ENCODE results near the gene PLAC9.

Gene PLAC9

DNA sequence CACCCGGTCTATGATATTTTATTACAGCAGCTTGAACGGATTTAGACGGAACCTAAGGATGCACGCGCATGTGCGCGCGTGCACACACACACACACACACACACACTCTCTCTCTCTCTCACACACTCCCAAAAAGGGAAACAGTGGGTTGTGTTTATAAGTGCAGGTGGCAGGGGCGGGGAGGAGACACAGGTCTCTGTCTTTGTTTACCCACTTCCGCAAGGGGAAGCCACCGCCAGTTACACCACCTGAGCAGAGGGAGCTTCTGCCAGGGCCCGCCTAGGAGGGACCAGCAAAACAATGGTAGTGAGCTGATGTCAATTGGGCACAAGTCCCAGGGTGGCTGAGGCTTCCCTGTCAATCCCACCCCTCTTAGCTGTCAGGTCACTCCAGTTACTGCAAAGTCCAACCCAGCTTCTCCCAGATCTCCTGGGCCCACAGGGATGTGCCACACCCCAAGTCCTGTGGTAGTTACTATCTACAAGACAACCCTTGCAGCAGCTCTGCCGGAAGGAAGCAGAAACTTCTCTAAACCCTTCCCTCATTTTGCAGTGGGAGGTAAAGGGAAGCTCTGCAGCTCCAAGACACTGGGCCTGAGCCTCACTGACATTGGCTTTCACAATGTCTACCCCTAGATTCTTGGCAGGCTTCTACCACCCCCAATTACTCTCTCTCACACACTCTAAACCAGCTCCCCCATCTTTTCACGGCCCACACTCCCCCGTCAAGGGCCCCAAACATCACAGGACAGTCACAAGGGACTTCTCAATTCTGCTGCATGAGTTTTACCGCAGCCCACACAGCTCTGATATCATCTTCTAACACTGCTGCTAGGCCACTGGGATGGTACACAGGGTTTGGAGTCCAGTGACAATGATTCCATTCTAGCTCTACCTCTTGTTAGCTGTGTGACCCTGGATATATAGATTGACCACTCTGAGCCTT, 55.2 kb downstream of the PLAC9 start:
- TF ChIP-seq EZH2 (optimal IDR thresholded peaks at IDR 0.05; ENCODE audit: low read depth, low read length) (no peak), CTCF (IDR thresholded peaks at IDR 0.05; ENCODE audit: low read length) (no peak), EZH2phosphoT487 (IDR thresholded peaks at IDR 0.05; ENCODE audit: low read length) (no peak)
- Histone ChIP-seq H3K9me3 (replicated peaks; ENCODE audit: insufficient read depth, low read length) (no peaks in the 10 kb centered on the region), H3K4me1 (ENCODE audit: low read length) (peaks cover 57% of the 10 kb centered on the region), H3F3A (ENCODE audit: insufficient read depth, low read length) (peaks cover 42% of the 10 kb centered on the region), H3K27me3 (replicated peaks; ENCODE audit: insufficient read depth, low read length) (no peaks in the 10 kb centered on the region), H3K27ac (ENCODE audit: low read length) (peak overlapping the region; percentile 91), H3K9ac (ENCODE audit: low read length) (peak overlapping the region; percentile 64), H3K79me2 (ENCODE audit: low read length) (peaks cover 96% of the 10 kb centered on the region), H4K20me1 (ENCODE audit: insufficient read depth, low read length) (0 out of 2 replicates have a peak, but pooled peaks cover 7% of the 10 kb centered on the region), H3K4me2 (ENCODE audit: low read depth, low read length) (peak overlapping the region; percentile 79), H3K4me3 (ENCODE audit: low read length) (peak overlapping the region; percentile 44), H2AFZ (ENCODE audit: low read length) (no peak overlapping the region), H3K36me3 (replicated peaks; ENCODE audit: insufficient read depth, low read length) (no peaks in the 10 kb centered on the region), H3K9me2 (replicated peaks; ENCODE audit: insufficient read depth, low read length) (no peaks in the 10 kb centered on the region)
- DNase-seq = peak; percentile 91

GRCh38 chr10:80188713-80189112, 56.2 kb downstream of the PLAC9 start:
- Histone ChIP-seq H3K9me2 (replicated peaks; ENCODE audit: insufficient read depth, low read length) (no peaks in the 10 kb centered on the region), H3K9me3 (replicated peaks; ENCODE audit: insufficient read depth, low read length) (no peaks in the 10 kb centered on the region), H3K27ac (ENCODE audit: low read length) (peak overlapping the region; percentile 91), H3K27me3 (replicated peaks; ENCODE audit: insufficient read depth, low read length) (no peaks in the 10 kb centered on the region), H4K20me1 (ENCODE audit: insufficient read depth, low read length) (0 out of 2 replicates have a peak, but pooled peaks cover under 1% of the 10 kb centered on the region), H3K36me3 (replicated peaks; ENCODE audit: insufficient read depth, low read length) (no peaks in the 10 kb centered on the region), H2AFZ (ENCODE audit: low read length) (no peak overlapping the region), H3K79me2 (ENCODE audit: low read length) (peaks cover 96% of the 10 kb centered on the region), H3K4me1 (ENCODE audit: low read length) (peaks cover 57% of the 10 kb centered on the region), H3F3A (ENCODE audit: insufficient read depth, low read length) (peaks cover 42% of the 10 kb centered on the region), H3K4me2 (ENCODE audit: low read depth, low read length) (peak overlapping the region; percentile 67), H3K9ac (ENCODE audit: low read length) (peak overlapping the region; percentile 33; the same call in 1 of the 2 replicates), H3K4me3 (ENCODE audit: low read length) (peak overlapping the region; percentile 33; the same call in 1 of the 2 replicates)
- no peak for TF ChIP-seq EZH2 (optimal IDR thresholded peaks at IDR 0.05; ENCODE audit: low read depth, low read length)
- no peak for TF ChIP-seq CTCF (IDR thresholded peaks at IDR 0.05; ENCODE audit: low read length)
- TF ChIP-seq EZH2phosphoT487 (IDR thresholded peaks at IDR 0.05; ENCODE audit: low read length) = no peak
- no peak for DNase-seq

DNA sequence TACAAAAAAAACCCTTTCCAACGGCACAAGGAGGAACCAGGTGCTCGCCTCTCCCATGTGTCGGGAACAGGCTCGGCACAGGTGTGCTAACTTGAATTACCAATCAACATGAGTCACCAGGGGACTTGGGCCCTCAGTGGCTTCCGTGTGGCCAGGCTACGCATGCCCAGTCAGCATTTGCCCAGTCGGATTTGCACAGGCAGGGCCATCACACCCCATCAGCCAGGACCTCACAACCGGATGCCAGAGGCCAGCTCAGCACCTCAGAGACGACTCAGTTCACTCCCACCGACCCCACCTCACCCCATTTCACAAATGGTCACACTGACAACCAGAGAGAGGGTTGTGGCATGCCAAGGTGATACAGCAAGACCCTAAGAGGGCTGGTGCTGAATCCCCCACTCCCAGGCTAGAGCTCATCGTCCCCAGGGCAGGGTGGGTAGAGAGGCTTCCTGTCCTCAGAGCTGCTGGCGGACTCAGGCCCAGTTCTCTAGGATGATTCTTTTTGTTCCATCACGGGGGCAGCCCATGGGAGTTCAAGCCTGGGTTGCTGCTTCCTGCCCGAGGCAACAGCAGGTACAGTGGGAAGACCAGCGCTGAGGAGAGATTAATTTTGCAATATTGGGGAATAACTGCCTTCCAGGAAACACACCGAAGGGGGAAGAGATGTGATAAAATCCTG, 59.2 kb downstream of the PLAC9 start:
- peaks cover 90% of the 10 kb centered on the region for H3K79me2 ChIP-seq (ENCODE audit: low read length)
- no peak for TF ChIP-seq EZH2phosphoT487 (IDR thresholded peaks at IDR 0.05; ENCODE audit: low read length)
- no peak for TF ChIP-seq EZH2 (optimal IDR thresholded peaks at IDR 0.05; ENCODE audit: low read depth, low read length)
- no peak for TF ChIP-seq CTCF (IDR thresholded peaks at IDR 0.05; ENCODE audit: low read length)

More for the DNA sequence above, 59.2 kb downstream of the PLAC9 start:
- H2AFZ ChIP-seq (ENCODE audit: low read length) = no peak overlapping the region
- no peaks in the 10 kb centered on the region for H3K36me3 ChIP-seq (replicated peaks; ENCODE audit: insufficient read depth, low read length)
- H3K4me1 ChIP-seq (ENCODE audit: low read length) = peaks cover 77% of the 10 kb centered on the region
- peak overlapping the region; percentile 5; the same call in 1 of the 2 replicates for H3K4me3 ChIP-seq (ENCODE audit: low read length)
- peaks cover 64% of the 10 kb centered on the region for H3F3A ChIP-seq (ENCODE audit: insufficient read depth, low read length)
- H3K4me2 ChIP-seq (ENCODE audit: low read depth, low read length) = peak overlapping the region; percentile 71
- peak; percentile 95 for DNase-seq
- H3K9me3 ChIP-seq (replicated peaks; ENCODE audit: insufficient read depth, low read length) = no peaks in the 10 kb centered on the region
- no peaks in the 10 kb centered on the region for H3K9me2 ChIP-seq (replicated peaks; ENCODE audit: insufficient read depth, low read length)
- no peaks in the 10 kb centered on the region for H3K27me3 ChIP-seq (replicated peaks; ENCODE audit: insufficient read depth, low read length)
- H3K27ac ChIP-seq (ENCODE audit: low read length) = peak overlapping the region; percentile 86
- no peaks in the 10 kb centered on the region for H4K20me1 ChIP-seq (ENCODE audit: insufficient read depth, low read length)
- peak overlapping the region; percentile 44; the same call in 1 of the 2 replicates for H3K9ac ChIP-seq (ENCODE audit: low read length)

All from MM.1S (cell line).